ENCODE results near the gene PKIG.

The PKIG gene

DNA sequence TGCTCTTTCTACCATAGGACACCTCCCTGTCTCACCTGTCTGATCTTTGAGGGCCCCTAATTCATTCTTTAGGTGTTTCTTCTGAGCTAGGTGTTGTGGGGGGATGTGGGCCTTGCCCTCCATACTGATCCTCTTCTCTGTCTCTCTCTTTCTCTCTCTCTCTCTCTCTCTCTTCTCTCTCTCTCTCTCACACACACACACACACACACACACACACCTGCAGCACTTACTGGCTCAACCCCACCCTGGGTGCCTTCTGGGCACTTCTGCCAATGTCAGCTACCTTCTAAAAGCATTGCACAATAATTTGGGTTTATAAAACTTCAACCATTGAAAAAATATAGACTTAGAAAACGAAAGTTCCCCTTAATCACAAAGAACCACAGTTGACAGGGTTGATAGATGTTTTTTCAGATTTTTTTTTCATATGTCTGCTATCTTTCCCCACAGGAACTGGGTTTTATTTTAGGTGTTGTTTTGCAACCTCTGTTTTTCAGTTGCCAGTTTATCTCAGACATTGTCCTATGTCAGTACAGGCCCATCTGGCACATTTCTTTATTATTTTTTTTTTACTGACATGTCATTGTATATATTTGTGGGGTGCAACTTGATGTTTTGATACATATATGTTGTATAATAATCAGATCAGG is 28.1 kb downstream of the PKIG start:
- FAIRE-seq, result no peak
- no peak for TF ChIP-seq TAF1 (IDR thresholded peaks at IDR 0.05; ENCODE audit: low read depth, low read length)
- no peak for TF ChIP-seq POU2F2 (IDR thresholded peaks at IDR 0.05; ENCODE audit: low read depth, low read length)
- no peak for TF ChIP-seq POLR2A (IDR thresholded peaks at IDR 0.05; ENCODE audit: low read depth, low read length)
- TF ChIP-seq POLR2AphosphoS5 (IDR thresholded peaks at IDR 0.05; ENCODE audit: low read depth, low read length), result no peak
- no peak for TF ChIP-seq SPI1 (IDR thresholded peaks at IDR 0.05; ENCODE audit: low read depth, low read length)
- TF ChIP-seq PAX5 (IDR thresholded peaks at IDR 0.05; ENCODE audit: insufficient read depth, low read length, severe bottlenecking), result no peak
- no peak for DNase-seq (ENCODE audit: insufficient read length, low spot score)

GRCh38 chr20:44613575-44613974 is 31.2 kb downstream of the PKIG start:
- DNase-seq (ENCODE audit: insufficient read length, low spot score) (no peak), FAIRE-seq (no peak)
- no peak for TF ChIP-seq TAF1 (IDR thresholded peaks at IDR 0.05; ENCODE audit: low read depth, low read length)
- no peak for TF ChIP-seq POLR2AphosphoS5 (IDR thresholded peaks at IDR 0.05; ENCODE audit: low read depth, low read length)
- TF ChIP-seq SPI1 (IDR thresholded peaks at IDR 0.05; ENCODE audit: low read depth, low read length), result no peak
- no peak for TF ChIP-seq PAX5 (IDR thresholded peaks at IDR 0.05; ENCODE audit: insufficient read depth, low read length, severe bottlenecking)
- no peak for TF ChIP-seq POU2F2 (IDR thresholded peaks at IDR 0.05; ENCODE audit: low read depth, low read length)
- TF ChIP-seq POLR2A (IDR thresholded peaks at IDR 0.05; ENCODE audit: low read depth, low read length), result no peak

DNA sequence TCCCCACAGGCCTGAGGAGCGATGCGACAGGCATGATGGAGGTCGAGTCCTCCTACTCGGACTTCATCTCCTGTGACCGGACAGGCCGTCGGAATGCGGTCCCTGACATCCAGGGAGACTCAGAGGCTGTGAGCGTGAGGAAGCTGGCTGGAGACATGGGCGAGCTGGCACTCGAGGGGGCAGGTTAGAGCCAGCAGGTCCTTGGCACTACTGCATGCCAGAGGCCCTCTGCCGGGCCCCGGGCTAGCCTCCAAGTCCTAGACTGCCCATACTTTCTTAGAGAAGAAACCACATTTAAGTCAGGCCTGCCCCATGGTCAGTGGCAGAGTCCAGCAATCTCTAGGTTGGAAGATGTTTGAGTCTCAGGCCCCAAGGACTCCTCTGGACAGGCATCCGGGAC is 32.1 kb downstream of the PKIG start:
- DNase-seq (ENCODE audit: insufficient read length, low spot score), result no peak
- FAIRE-seq, result no peak
- TF ChIP-seq TAF1 (IDR thresholded peaks at IDR 0.05; ENCODE audit: low read depth, low read length), result no peak
- no peak for TF ChIP-seq POLR2A (IDR thresholded peaks at IDR 0.05; ENCODE audit: low read depth, low read length)
- TF ChIP-seq POLR2AphosphoS5 (IDR thresholded peaks at IDR 0.05; ENCODE audit: low read depth, low read length), result no peak

- DNase-seq (ENCODE audit: insufficient read length, low spot score) (no peak), FAIRE-seq (no peak)
- no peak for TF ChIP-seq POLR2AphosphoS5 (IDR thresholded peaks at IDR 0.05; ENCODE audit: low read depth, low read length)
- no peak for TF ChIP-seq SPI1 (IDR thresholded peaks at IDR 0.05; ENCODE audit: low read depth, low read length)
- TF ChIP-seq POLR2A (IDR thresholded peaks at IDR 0.05; ENCODE audit: low read depth, low read length), result no peak
- TF ChIP-seq TAF1 (IDR thresholded peaks at IDR 0.05; ENCODE audit: low read depth, low read length), result no peak
- no peak for TF ChIP-seq PAX5 (IDR thresholded peaks at IDR 0.05; ENCODE audit: insufficient read depth, low read length, severe bottlenecking)
- TF ChIP-seq POU2F2 (IDR thresholded peaks at IDR 0.05; ENCODE audit: low read depth, low read length), result no peak
These were observed 32.9 kb downstream of the PKIG start for GRCh38 chr20:44615169-44615791.

DNA sequence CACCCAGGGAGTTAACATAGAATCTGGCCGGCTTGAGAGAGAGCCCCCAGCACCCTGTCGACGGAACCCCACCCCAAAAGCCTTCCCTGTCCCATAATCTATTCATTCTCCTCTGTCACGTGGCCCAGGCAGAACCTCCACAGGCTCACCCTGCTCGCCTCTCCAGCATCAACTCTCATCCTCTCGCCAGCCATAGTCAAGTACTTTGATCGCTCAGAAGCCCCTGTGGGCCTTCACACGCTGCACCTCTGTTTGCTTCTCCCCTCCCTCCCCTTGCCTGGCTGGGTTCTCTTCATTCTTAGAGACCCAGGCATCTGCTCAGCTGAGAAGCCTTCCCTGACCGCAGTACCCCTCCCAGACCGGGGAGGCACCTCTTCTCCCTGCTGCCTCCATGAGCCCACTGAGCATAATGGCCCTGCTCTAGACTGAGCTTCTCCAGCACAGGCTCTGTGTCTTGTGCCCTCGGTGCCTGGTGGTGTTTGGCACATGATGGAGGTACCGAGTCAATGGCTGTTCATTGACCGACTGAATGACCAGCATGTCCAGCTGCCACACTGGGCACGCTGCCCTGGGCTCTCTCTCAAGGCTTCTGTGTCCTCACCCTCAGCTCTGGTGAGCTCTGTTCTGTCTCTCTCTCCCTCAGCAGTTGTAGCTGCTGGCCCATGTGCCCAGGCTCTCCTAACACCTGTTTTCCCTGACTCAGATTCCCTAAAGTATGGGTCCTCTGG is 33.7 kb downstream of the PKIG start:
- FAIRE-seq (no peak), DNase-seq (ENCODE audit: insufficient read length, low spot score) (no peak)
- no peak for TF ChIP-seq PAX5 (IDR thresholded peaks at IDR 0.05; ENCODE audit: insufficient read depth, low read length, severe bottlenecking)
- no peak for TF ChIP-seq SPI1 (IDR thresholded peaks at IDR 0.05; ENCODE audit: low read depth, low read length)
- no peak for TF ChIP-seq POU2F2 (IDR thresholded peaks at IDR 0.05; ENCODE audit: low read depth, low read length)
- no peak for TF ChIP-seq TAF1 (IDR thresholded peaks at IDR 0.05; ENCODE audit: low read depth, low read length)
- no peak for TF ChIP-seq POLR2AphosphoS5 (IDR thresholded peaks at IDR 0.05; ENCODE audit: low read depth, low read length)
- TF ChIP-seq POLR2A (IDR thresholded peaks at IDR 0.05; ENCODE audit: low read depth, low read length), result no peak

DNA sequence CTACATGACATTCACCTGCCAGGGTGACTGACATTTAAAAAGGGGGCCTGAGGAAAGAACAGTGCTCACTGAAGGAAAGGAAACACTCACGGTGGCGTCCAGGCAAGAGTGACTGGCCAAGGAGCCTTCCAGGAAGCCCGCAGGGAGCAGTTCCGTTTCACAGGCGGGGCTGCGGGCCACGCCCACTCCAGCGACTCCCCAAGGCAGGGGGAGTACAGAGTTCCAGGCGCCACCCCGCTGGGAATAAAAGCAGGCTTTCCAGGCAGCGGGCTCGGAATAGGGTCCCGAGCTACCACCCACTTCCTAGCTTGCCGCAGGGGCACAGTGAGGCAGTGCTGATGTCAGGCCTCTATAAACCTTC is 34.2 kb downstream of the PKIG start:
- TF ChIP-seq POLR2AphosphoS5 (IDR thresholded peaks at IDR 0.05; ENCODE audit: low read depth, low read length) (no peak), SPI1 (IDR thresholded peaks at IDR 0.05; ENCODE audit: low read depth, low read length) (no peak), TAF1 (IDR thresholded peaks at IDR 0.05; ENCODE audit: low read depth, low read length) (no peak), PAX5 (IDR thresholded peaks at IDR 0.05; ENCODE audit: insufficient read depth, low read length, severe bottlenecking) (no peak)
- DNase-seq (ENCODE audit: insufficient read length, low spot score) (no peak), FAIRE-seq (no peak)

GRCh38 chr20:44618318-44618731 is 35.9 kb downstream of the PKIG start:
- FAIRE-seq (no peak), DNase-seq (ENCODE audit: insufficient read length, low spot score) (no peak)
- TF ChIP-seq SPI1 (IDR thresholded peaks at IDR 0.05; ENCODE audit: low read depth, low read length) (no peak), POLR2A (IDR thresholded peaks at IDR 0.05; ENCODE audit: low read depth, low read length) (no peak), PAX5 (IDR thresholded peaks at IDR 0.05; ENCODE audit: insufficient read depth, low read length, severe bottlenecking) (no peak), POLR2AphosphoS5 (IDR thresholded peaks at IDR 0.05; ENCODE audit: low read depth, low read length) (no peak), POU2F2 (IDR thresholded peaks at IDR 0.05; ENCODE audit: low read depth, low read length) (no peak), TAF1 (IDR thresholded peaks at IDR 0.05; ENCODE audit: low read depth, low read length) (no peak)

- FAIRE-seq, result no peak
- DNase-seq (ENCODE audit: insufficient read length, low spot score), result no peak
- TF ChIP-seq TAF1 (IDR thresholded peaks at IDR 0.05; ENCODE audit: low read depth, low read length) (no peak), POLR2AphosphoS5 (IDR thresholded peaks at IDR 0.05; ENCODE audit: low read depth, low read length) (no peak), POLR2A (IDR thresholded peaks at IDR 0.05; ENCODE audit: low read depth, low read length) (no peak)
These were observed 36.9 kb downstream of the PKIG start for GRCh38 chr20:44619294-44619693.

DNA sequence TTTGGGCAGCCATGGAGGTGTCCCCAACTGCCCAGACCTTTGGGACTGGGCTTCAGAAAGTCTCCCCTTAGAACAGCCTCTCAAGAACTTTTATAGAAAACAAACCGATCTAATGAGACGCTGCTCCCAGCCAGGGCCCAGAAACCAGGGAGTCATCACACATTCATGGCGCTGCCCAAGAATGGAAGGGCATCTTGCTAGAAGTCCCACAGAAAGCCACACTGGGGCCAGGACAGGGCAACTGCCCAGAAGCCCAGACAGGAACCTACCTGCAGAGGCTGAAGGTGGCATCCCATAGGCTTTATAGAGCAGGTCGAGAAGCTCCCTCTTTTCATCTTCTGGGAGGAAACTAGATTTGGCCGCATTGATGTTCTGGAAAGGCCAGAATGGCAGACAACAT is 37.7 kb downstream of the PKIG start:
- TF ChIP-seq SPI1 (IDR thresholded peaks at IDR 0.05; ENCODE audit: low read depth, low read length) (no peak), POLR2A (IDR thresholded peaks at IDR 0.05; ENCODE audit: low read depth, low read length) (no peak), PAX5 (IDR thresholded peaks at IDR 0.05; ENCODE audit: insufficient read depth, low read length, severe bottlenecking) (no peak), POU2F2 (IDR thresholded peaks at IDR 0.05; ENCODE audit: low read depth, low read length) (no peak), TAF1 (IDR thresholded peaks at IDR 0.05; ENCODE audit: low read depth, low read length) (no peak), POLR2AphosphoS5 (IDR thresholded peaks at IDR 0.05; ENCODE audit: low read depth, low read length) (no peak)
- no peak for FAIRE-seq
- no peak for DNase-seq (ENCODE audit: insufficient read length, low spot score)

Data from GM12891 (cell line).